HG02973 (cell line): ENCODE data around the gene CETN2.

Experiments used
- ATAC-seq: cut with Tn5 transposase; IDR thresholded peaks from one replicate; pipeline ENCODE4 v1.9.1; 2021; ENCODE audit warnings: moderate library complexity; ENCODE audit not compliant: unreplicated experiment

Gene CETN2

DNA sequence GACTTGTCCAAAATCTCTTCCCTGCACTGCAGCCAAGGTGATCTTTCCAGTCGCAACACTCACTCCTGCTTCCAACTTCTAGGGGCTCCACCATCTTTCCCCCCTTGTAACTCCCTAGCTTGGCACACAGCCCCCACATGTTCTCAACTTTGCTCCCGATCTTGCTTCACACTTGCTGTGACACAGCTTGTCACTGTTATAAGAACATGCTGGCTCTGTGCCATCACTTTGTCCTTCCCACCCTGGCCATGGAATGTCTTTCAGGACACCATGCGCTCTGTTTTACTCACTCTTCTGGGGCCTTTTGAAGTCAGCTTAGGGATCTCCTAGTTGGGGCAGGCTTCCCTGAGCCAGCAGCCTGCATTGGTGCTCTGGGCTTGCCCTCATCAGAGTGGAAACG, 2.8 kb upstream of the CETN2 start:
- ATAC-seq: no peak

DNA sequence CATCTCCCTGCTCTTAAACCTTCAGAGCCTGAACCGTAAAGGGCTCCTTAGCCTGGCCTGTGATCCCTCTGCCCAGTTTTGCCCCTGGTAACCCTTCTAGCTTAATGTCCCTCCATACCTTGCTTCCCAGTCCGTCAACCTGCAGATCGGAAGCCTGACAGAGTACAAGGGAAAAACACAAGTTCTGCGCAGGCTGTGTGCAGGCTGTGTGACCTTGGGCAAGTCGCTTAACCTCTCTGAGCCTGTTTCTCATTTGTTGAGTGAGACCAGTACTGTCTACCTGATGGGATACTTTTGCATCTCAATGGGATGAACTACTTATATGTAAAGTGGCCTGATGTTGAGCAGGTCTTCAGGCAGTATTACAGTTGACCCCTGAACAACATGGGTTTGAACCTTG, 2.0 kb upstream of the CETN2 start:
- ATAC-seq: no peak

DNA sequence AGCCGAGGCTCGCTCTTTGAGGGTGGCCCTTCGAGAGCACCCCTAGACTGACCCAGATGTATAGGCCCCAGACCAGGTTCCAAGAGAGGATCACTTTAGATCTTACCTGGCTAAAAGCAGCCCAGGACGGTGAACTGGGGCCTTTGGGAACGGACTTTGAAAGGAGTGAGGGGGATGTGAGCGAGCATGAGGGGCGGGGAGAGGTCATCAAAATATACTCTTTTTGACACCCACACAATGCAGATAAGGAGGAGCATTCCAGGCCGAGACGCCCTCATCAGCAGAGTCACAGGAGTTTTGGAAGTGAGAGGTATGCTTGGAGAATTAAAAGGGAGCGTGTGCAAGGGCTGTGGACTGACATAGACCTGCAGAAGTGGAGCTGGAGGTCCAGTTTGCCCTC, 834 bp upstream of the CETN2 start:
- no peak for ATAC-seq

GRCh38 chrX:152824841-152825374, 5.6 kb downstream of the CETN2 start:
- ATAC-seq: no peak

- ATAC-seq: no peak
These were observed 6.9 kb downstream of the CETN2 start for GRCh38 chrX:152823657-152824056.

- no peak for ATAC-seq
These were observed 8.0 kb downstream of the CETN2 start for GRCh38 chrX:152822383-152823086.

DNA sequence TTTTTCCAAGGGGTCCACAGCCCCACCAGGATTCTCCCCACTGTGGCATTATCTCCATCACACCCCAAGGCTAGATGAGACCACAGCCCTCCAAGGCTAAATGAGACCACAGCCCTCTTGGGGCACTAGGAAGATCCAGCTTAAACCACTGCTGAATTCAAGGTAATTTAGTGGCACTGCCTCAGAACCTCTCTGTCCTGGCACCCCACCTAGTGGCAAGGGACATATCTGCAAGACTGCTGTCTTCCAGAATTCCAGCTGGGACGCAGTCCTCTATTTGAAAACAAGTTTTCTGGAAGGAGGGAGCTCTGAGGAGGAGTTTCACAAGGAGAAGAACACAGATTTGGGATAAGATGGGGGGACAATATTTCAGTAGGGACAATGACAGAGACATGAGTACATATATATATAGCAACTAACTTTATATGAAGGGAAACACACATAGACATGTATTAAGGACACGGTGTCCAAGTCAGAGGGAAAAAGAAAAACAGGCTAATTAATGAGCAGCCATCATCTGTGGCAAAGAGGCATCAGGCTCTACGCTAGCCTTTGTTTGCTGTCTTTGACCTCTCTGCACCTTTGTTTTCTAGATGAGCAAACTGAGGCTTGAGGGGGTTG, 9.3 kb downstream of the CETN2 start:
- ATAC-seq: no peak

- ATAC-seq: no peak
These were observed 10.8 kb downstream of the CETN2 start for GRCh38 chrX:152819732-152820131.

GRCh38 chrX:152819266-152819665, 11.3 kb downstream of the CETN2 start:
- no peak for ATAC-seq

GRCh38 chrX:152818356-152818755, 12.2 kb downstream of the CETN2 start:
- ATAC-seq: no peak

DNA sequence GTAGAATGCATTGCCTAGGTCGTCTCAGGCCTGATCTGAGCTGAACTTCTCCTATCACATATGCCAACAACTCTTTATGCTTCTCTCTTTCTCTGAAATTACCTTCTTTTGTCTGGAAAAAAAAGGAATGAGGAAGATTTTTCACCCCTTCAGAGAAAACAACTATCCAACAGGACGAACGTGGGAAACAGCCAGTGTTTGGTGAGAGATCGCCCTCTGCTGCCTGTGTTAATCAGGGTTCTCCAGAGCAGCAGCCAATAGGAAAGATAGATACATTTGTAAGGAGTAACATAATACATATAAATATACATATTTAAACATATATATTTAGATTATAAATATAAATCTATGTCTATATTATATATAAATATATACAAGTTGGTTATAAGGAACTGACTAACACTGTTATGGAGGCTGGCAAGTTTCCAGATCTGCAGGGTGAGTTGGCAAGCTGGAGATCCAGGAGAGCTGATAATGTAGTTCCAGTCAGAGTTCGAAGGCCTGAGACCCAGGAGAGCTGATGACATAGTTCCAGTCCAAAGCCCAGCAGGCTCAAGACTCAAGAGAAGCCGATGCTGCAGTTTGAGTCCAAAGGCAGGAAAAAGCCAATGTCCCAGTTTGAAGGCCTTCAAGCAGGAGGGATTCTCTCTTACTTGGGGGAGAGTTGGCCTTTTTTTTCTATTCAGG, 13.3 kb downstream of the CETN2 start:
- ATAC-seq: no peak

DNA sequence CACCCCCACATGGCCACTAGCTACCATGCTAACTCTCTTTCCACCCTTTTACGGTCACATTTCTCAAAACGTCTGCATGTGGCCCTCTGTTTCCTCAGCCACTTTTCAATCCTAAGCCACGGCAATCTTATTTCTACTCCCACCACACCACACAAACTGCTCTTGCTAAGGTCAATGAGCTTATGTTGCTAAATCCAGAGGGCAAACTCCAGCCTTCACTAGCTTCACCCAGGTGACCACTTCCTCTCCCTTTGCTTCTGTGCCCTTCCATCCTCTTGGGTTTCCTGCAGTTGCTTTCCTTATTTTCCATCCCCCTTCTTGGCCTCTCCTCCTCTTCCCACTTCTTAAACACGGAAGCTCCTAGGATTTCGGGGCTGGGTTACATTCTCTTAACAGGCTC, 16.5 kb downstream of the CETN2 start:
- no peak for ATAC-seq

DNA sequence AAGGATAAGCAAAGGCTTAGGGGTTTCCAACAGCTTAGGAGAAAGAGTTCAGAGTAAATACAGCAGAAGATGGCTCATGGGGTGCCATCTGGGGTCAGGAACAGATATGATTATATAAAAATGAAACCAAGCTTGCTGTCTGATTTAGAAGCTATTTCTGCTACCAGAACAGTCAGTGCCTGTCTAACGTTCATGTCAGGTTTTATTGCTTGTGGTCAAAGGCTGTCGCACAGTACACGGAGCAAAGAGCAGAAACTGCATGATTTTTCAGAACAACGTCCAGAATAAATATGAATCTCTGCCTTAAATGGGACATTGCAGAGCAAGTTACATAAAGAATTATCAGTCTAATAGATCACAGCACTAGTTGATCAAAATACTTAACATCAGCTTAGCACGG, 17.4 kb downstream of the CETN2 start:
- ATAC-seq: no peak

DNA sequence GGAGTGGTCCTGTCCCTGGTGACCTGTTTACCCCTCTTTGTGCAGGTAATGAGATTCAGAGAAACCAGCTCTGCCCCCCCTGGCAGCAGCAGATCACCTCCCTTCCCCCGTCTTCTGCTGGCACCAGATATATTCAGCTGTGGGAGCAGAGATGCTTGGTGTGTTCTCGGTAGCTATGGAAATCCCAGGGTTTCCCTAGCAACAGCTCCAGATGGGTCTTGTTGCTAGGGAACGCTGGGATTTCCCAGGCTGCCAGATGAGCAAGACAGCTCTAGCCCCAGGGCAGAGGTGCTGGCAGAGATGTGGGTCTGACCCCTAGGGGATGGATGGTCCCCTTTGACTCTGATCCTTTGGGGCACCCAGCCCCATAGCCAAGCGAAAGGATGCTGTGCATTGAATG, 20.2 kb downstream of the CETN2 start:
- ATAC-seq: no peak

- no peak for ATAC-seq
These were observed 24.5 kb downstream of the CETN2 start for GRCh38 chrX:152806035-152806434.

DNA sequence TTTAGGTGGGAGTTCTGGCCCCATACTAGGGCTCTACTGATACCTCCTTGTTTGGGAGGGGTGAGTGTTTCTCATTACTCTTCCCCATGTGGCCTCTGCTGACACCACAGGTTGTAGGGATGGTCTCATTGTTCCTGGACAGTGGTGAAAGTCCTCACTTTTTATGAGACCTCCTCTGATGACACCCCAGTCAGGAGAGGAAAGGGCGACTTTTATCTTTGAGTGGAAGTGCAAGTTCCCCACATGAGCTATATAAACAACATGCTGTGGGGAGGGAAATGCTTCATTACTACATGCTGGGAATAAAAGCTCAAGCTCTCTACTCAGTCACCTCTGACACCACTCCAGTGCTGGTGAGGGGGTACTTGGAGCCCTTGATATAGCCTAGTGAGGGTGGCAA, 31.6 kb downstream of the CETN2 start:
- ATAC-seq: no peak

DNA sequence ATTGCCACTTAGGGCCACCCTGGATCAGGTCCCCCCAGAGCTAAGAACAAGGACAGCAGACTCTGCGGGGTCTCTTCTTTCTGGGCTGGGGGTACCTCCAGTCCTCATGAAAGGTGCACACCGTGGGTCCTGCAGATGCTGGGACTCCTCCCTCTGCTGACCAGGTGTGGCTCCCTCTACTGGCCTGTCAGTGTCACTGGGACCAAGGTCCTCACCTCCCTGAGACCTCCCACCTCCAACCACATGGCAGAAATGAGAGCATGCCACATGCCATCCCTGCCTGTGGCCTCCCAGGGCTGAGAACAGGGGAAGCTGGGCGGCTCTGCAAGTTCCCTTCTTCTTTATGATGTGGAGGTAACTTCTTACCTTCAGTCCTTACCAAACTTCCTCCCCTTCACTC, 43.5 kb downstream of the CETN2 start:
- peak; percentile 83 for ATAC-seq
